ENCODE data around the gene MR1. TPM values are rescaled to one million over a fixed set of nuclear protein-coding genes. Genes with fewer than 3 reads are reported as not detected.
"Not testable (repeated sequence)": the region's sequence is repeated elsewhere in the genome, so short reads cannot be mapped to it uniquely, and the experiment has no call there.

MR1 gene
- total and polyA plus RNA-seq, 11 donors, result 0.65 to 21.0 (median 3.5) TPM

GRCh38 chr1:181057079-181057478 lies 23.3 kb downstream of the MR1 start:
- TF ChIP-seq POLR2A (IDR thresholded peaks at IDR 0.05), result no peak
- TF ChIP-seq, protein P1, sequence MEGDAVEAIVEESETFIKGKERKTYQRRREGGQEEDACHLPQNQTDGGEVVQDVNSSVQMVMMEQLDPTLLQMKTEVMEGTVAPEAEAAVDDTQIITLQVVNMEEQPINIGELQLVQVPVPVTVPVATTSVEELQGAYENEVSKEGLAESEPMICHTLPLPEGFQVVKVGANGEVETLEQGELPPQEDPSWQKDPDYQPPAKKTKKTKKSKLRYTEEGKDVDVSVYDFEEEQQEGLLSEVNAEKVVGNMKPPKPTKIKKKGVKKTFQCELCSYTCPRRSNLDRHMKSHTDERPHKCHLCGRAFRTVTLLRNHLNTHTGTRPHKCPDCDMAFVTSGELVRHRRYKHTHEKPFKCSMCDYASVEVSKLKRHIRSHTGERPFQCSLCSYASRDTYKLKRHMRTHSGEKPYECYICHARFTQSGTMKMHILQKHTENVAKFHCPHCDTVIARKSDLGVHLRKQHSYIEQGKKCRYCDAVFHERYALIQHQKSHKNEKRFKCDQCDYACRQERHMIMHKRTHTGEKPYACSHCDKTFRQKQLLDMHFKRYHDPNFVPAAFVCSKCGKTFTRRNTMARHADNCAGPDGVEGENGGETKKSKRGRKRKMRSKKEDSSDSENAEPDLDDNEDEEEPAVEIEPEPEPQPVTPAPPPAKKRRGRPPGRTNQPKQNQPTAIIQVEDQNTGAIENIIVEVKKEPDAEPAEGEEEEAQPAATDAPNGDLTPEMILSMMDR (IDR thresholded peaks at IDR 0.05), result no peak
- Histone ChIP-seq H3K27me3 (no peaks in the 10 kb centered on the region), H3K36me3 (peaks cover 0 to 21% (median 0%) of the 10 kb centered on the region in 9 donors), H3K4me1 (peaks cover 0 to 27% (median 5%) of the 10 kb centered on the region in 12 donors), H3K27ac (no peak overlapping the region), H3K4me3 (no peak overlapping the region), H3K9me3 (peaks cover 0 to 10% (median 0%) of the 10 kb centered on the region in 12 donors)
- ATAC-seq, result peak in 3 of 4 donors; percentile 40 to 70 (median 53)
- intact Hi-C loops (cut with DNase I), result no loop called here
- WGBS, 4 donors, result 33 to 36% (median 35%) methylated on average over 3 of the region's 3 CpGs
- no peak for DNase-seq

DNA sequence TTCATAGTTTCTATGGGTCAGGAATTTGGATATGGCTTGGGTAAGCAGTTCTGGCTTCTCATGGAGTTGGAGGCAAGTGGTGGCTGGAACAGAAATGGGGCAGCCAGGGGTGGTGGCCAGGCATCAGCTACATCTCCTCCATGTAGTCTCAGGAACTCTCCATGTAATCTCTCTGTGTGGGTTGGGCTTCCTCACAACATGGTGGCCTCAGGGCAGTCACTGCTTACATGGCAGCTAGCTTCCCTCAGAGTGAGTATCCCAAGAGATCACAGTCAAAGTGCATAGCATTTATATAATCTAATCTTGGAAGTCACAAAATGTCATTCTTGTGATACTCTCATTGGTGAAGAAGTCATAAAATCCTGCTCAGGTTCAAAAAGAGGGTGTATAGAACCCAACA lies 25.7 kb downstream of the MR1 start:
- Histone ChIP-seq H3K4me1 (peaks cover 0 to 37% (median 6%) of the 10 kb centered on the region in 12 donors), H3K9me3 (peaks cover 0 to 10% (median 0%) of the 10 kb centered on the region in 12 donors), H3K27ac (no peak overlapping the region), H3K27me3 (no peaks in the 10 kb centered on the region), H3K4me3 (no peak overlapping the region), H3K36me3 (peaks cover 0 to 12% (median 0%) of the 10 kb centered on the region in 9 donors)
- ATAC-seq (no peak), DNase-seq (no peak)
- no peak for TF ChIP-seq POLR2A (IDR thresholded peaks at IDR 0.05)
- TF ChIP-seq, protein P1 (IDR thresholded peaks at IDR 0.05), result no peak
- intact Hi-C loops (cut with DNase I), result no loop called here

DNA sequence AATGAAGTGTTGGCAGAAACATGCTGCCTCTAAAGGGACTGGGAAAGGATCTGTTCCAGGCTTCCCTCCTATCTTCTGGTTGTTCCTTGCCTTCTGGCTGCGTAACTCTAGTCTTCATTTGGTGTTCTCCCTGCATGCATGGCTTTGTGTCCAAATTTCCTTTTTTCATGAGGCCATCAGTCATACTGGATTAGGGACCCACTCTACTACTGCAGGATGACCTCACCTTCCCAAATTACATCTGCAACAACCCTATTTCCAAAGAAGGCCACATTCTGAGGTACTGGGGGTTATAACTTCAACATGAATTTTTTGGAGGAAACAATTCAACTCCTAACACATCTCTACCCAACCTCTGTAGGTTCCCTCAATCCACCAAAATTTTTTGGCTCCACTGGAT lies 26.3 kb downstream of the MR1 start:
- Histone ChIP-seq H3K27me3 (no peaks in the 10 kb centered on the region), H3K36me3 (peaks cover 0 to 11% (median 0%) of the 10 kb centered on the region in 9 donors), H3K27ac (no peak overlapping the region), H3K4me1 (peaks cover 0 to 37% (median 6%) of the 10 kb centered on the region in 12 donors), H3K4me3 (no peak overlapping the region), H3K9me3 (peaks cover 0 to 10% (median 0%) of the 10 kb centered on the region in 12 donors)
- ATAC-seq (no peak), DNase-seq (no peak)
- TF ChIP-seq, protein P1 (IDR thresholded peaks at IDR 0.05), result no peak
- TF ChIP-seq POLR2A (IDR thresholded peaks at IDR 0.05), result no peak
- WGBS, 4 donors, result 97 to 100% (median 98%) methylated on average over 1 of the region's 1 CpG
- intact Hi-C loops (cut with DNase I), result no loop called here

GRCh38 chr1:181060947-181061346 lies 27.2 kb downstream of the MR1 start:
- H3K4me3 ChIP-seq; DNase-seq; H3K27me3 ChIP-seq; intact Hi-C loops (cut with DNase I); H3K27ac ChIP-seq; H3K36me3 ChIP-seq; ATAC-seq: not testable (repeated sequence)
- Histone ChIP-seq H3K9me3 (peaks cover 0 to 10% (median 0%) of the 10 kb centered on the region in 12 donors), H3K4me1 (peaks cover 0 to 37% (median 6%) of the 10 kb centered on the region in 12 donors)
- 90 to 98% (median 92%) methylated on average over 3 to 4 of the region's 4 CpGs for WGBS, 4 donors

- intact Hi-C loops (cut with DNase I), result no loop called here
- H3K36me3 ChIP-seq, result peaks cover 0 to 4% (median 0%) of the 10 kb centered on the region in 9 donors
- H3K27me3 ChIP-seq, result no peaks in the 10 kb centered on the region
- 23 to 41% (median 31%) methylated on average over 2 of the region's 2 CpGs for WGBS, 4 donors
- TF ChIP-seq, protein P1 (IDR thresholded peaks at IDR 0.05), result no peak
- no peak for TF ChIP-seq POLR2A (IDR thresholded peaks at IDR 0.05)
- H3K4me1 ChIP-seq, result peaks cover 0 to 37% (median 6%) of the 10 kb centered on the region in 12 donors
- peak in 2 of 4 donors; percentile 38 to 53 for ATAC-seq
- no peak overlapping the region for H3K4me3 ChIP-seq
- peak overlapping the region in 1 of 12 donors; percentile 89 for H3K27ac ChIP-seq
- peaks cover 0 to 10% (median 0%) of the 10 kb centered on the region in 12 donors for H3K9me3 ChIP-seq
- DNase-seq, result no peak
Observed at GRCh38 chr1:181061487-181061886, 27.7 kb downstream of the MR1 start.

All from heart left ventricle (tissue), 16 donors.